Measurements from ENCODE around the gene MS4A4A.

GRCh38 chr11:60316317-60316716 is 35.9 kb downstream of the MS4A4A start:
- TF ChIP-seq CTCF (IDR thresholded peaks at IDR 0.05) (no peak), POLR2A (IDR thresholded peaks at IDR 0.05) (no peak)

Measured in body of pancreas (tissue), 4 donors.